K562 (cell line): ENCODE measurements around the gene GABARAPL2. TPM values are rescaled to one million over a fixed set of nuclear protein-coding genes. Genes with fewer than 3 reads are reported as not detected.
A peak's percentile ranks its signal among the peaks of the same experiment; 100 is the strongest.

Experiments used
- ATAC-seq: fragments of 200-7000 bp; cut with Tn5 transposase; 3 replicates; pipeline ENCODE4 v1.9.1; 2020; ENCODE audit warnings: moderate library complexity
- BruUV-seq: library from RNA; stranded (reverse); fragments of 400-500 nt; replicated peaks from 2 replicates; lab custom pipeline; 2021; lab: Mats Ljungman, UMichigan
- CTCF ChIA-PET: fragments of 300-600 bp; formaldehyde crosslinking; extraction: SDS; loops from one replicate; lab custom pipeline; 2021; ENCODE audit warnings: low intra/inter-chr PET ratio; lab: Yijun Ruan, JAX
- POLR2A ChIA-PET: fragments of 300-600, 350-650 bp; sonication (Branson Sonifier 250); formaldehyde crosslinking; extraction: SDS; loops from one replicate; lab custom pipeline; 2021; ENCODE audit warnings: antibody characterized with exemption, inconsistent platforms; lab: Yijun Ruan, JAX
- DNase-seq, 4 experiments: peaks; one replicate each; pipeline versions ENCODE4 v3.0.0 to v3.0.0-alpha.2; 2011 to 2018; ENCODE audit warnings: low spot score in 3 of 4, mixed read lengths in 3 of 4; ENCODE audit errors: extremely low read depth in 1 of 4
- FAIRE-seq: peaks from 2 replicates; lab custom pipeline; 2011; peaks lifted over from hg19 to GRCh38; lab: Jason Lieb, UNC
- H2AFZ ChIP-seq: 2 replicates; pipeline ENCODE4 v1.6.0; 2011; ENCODE audit warnings: low read depth, low read length, control low read depth, inconsistent platforms
- H3K27ac ChIP-seq: fragments of 200-600 bp; 3 replicates; pipeline ENCODE4 v1.8.0; 2011; ENCODE audit warnings: low read depth, mild to moderate bottlenecking, control low read depth, inconsistent platforms, low read length, moderate library complexity, mixed read lengths; ENCODE audit errors: extremely low read depth
- H3K27me3 ChIP-seq, 2 experiments: fragments of 300-600 bp in 1 of 2; 2 replicates in 1 of 2; 3 replicates in 1 of 2; pipeline versions ENCODE4 v1.6.0 to v1.8.0; 2011; ENCODE audit warnings: inconsistent platforms in 2 of 2, low read length in 2 of 2, mild to moderate bottlenecking in 1 of 2, mixed read lengths in 1 of 2, moderate library complexity in 1 of 2; ENCODE audit not compliant: control insufficient read depth in 2 of 2, insufficient read depth in 2 of 2
- H3K36me3 ChIP-seq: fragments of 300-600 bp; 3 replicates; pipeline ENCODE4 v1.8.0; 2011; ENCODE audit warnings: mild to moderate bottlenecking, low read length, inconsistent platforms; ENCODE audit not compliant: control insufficient read depth, insufficient read depth
- H3K4me1 ChIP-seq, 2 experiments: fragments of 200-600 bp in 1 of 2; replicated peaks in 1 of 2; 2 replicates in 1 of 2; 3 replicates in 1 of 2; pipeline versions ENCODE4 v1.5.1 to v1.8.0; 2011; ENCODE audit warnings: inconsistent platforms in 2 of 2, low read length in 2 of 2, mild to moderate bottlenecking in 1 of 2, mixed read lengths in 1 of 2, moderate library complexity in 1 of 2; ENCODE audit not compliant: control insufficient read depth in 2 of 2, insufficient read depth in 2 of 2
- H3K4me2 ChIP-seq: 2 replicates; pipeline ENCODE4 v1.6.1; 2011; ENCODE audit warnings: low read length, control low read depth, inconsistent platforms, mixed read lengths; ENCODE audit not compliant: insufficient read depth
- H3K4me3 ChIP-seq: fragments of 200-600 bp; sonication (generic), shearing (Covaris generic); 2 replicates; pipeline ENCODE4 v1.5.1; 2016; ENCODE audit warnings: control low read depth, inconsistent platforms
- H3K79me2 ChIP-seq: fragments of 200-600 bp; 3 replicates; pipeline ENCODE4 v1.8.0; 2011; ENCODE audit warnings: low read length, inconsistent platforms; ENCODE audit not compliant: control insufficient read depth, insufficient read depth
- H3K9ac ChIP-seq, 2 experiments: 2 replicates each; pipeline versions ENCODE4 v1.6.0 to v1.6.1; 2011; ENCODE audit warnings: low read depth in 2 of 2, low read length in 2 of 2, control low read depth in 1 of 2, inconsistent platforms in 1 of 2, mild to moderate bottlenecking in 1 of 2, mixed read lengths in 1 of 2; ENCODE audit not compliant: insufficient read depth in 1 of 2
- H3K9me1 ChIP-seq: one replicate; pipeline ENCODE4 v1.6.0; 2011; ENCODE audit warnings: inconsistent platforms, mild to moderate bottlenecking, low read length, moderate library complexity; ENCODE audit not compliant: control insufficient read depth, insufficient read depth
- H3K9me3 ChIP-seq: replicated peaks from 2 replicates; pipeline ENCODE4 v1.5.1; 2011; ENCODE audit warnings: low read depth, low read length, inconsistent platforms; ENCODE audit not compliant: control insufficient read depth, insufficient read depth
- H4K20me1 ChIP-seq: replicated peaks from 2 replicates; pipeline ENCODE4 v1.6.1; 2011; ENCODE audit warnings: low read length, inconsistent platforms, mixed read lengths; ENCODE audit not compliant: control insufficient read depth, insufficient read depth
- RAD21 ChIP-seq, 2 experiments: fragments of 250-450 bp in 1 of 2; fragments of 450-650 bp in 1 of 2; sonication (Bioruptor Pico) in 1 of 2; formaldehyde crosslinking in 1 of 2; IDR thresholded peaks in 1 of 2; conservative IDR thresholded peaks in 1 of 2; 2 replicates each; pipeline versions ENCODE4 v1.4.0 to v1.8.0; 2020 to 2022; ENCODE audit warnings: mild to moderate bottlenecking in 2 of 2, moderate library complexity in 1 of 2
- ZNF696 ChIP-seq: fragments of 250-450 bp; sonication (Bioruptor Pico); conservative IDR thresholded peaks from 2 replicates; pipeline ENCODE4 v1.4.0; 2020; ENCODE audit warnings: mild to moderate bottlenecking, moderate library complexity
- WGBS: fragments of 100-300 bp; shearing (Covaris generic); methylation state at CpG from one replicate; pipeline ENCODE4 v1.1.6; 2016; ENCODE audit warnings: low coverage, mixed read lengths; ENCODE audit not compliant: insufficient coverage; ENCODE audit errors: missing lambda C conversion rate; 5-methylcytosine and 5-hydroxymethylcytosine counted together
- in situ Hi-C: fragments of 300-500 bp; cut with MboI; formaldehyde crosslinking; loops from 4 replicates; pipeline ENCODE4 v1.15.0; 2018; ENCODE audit warnings: inconsistent platforms, mixed read lengths
- intact Hi-C: fragments of 100-400 bp; cut with micrococcal nuclease; formaldehyde crosslinking; loops from 2 replicates; pipeline ENCODE4 v1.14.2; 2022
- polyA plus RNA-seq, 8 experiments: library from polyadenylated mRNA; depleted of rRNA in 4 of 8; stranded (reverse) in 5 of 8; unstranded in 3 of 8; fragments of >200 nt; fragmentation: Nextera tagmentation in 2 of 8; fragmentation: Illumina TruSeq in 1 of 8; extraction: Ambion mirVana in 2 of 8; extraction: Trizol in 1 of 8; gene quantifications; 2 replicates each; pipeline versions ENCODE4 v1.2.1 to v1.2.3, GENCODE V29; 2011 to 2014; ENCODE audit warnings: inconsistent platforms in 1 of 8, missing spikeins in 1 of 8
- total RNA-seq, 7 experiments: library from RNA; depleted of rRNA in 6 of 7; stranded (reverse); fragments of >200 nt in 6 of 7; fragmentation: Illumina TruSeq in 2 of 7; extraction: Trizol in 2 of 7; gene quantifications; 2 replicates each; pipeline versions ENCODE4 v1.2.1 to v1.2.3, GENCODE V29; 2011 to 2021; ENCODE audit warnings: low replicate concordance in 1 of 7
- TF ChIP-seq, protein P1 (sequence below), 3 experiments: IDR thresholded peaks in 2 of 3; conservative IDR thresholded peaks in 1 of 3; 2 replicates each; pipeline ENCODE4 v1.5.1; 2011 to 2012; ENCODE audit warnings: low read length in 3 of 3, mild to moderate bottlenecking in 3 of 3, control low read depth in 2 of 3, improper control_type of control experiment in 1 of 3, inconsistent platforms in 1 of 3, low read depth in 1 of 3, mixed read lengths in 1 of 3, moderate library complexity in 1 of 3; ENCODE audit not compliant: insufficient read depth in 2 of 3

Gene GABARAPL2
- total and polyA plus RNA-seq, 9 of the 15 experiments (the other 6 are each of a cell fraction or from before 2014, with no cell fraction given), result 42.1 to 288 (median 91.8) TPM

DNA sequence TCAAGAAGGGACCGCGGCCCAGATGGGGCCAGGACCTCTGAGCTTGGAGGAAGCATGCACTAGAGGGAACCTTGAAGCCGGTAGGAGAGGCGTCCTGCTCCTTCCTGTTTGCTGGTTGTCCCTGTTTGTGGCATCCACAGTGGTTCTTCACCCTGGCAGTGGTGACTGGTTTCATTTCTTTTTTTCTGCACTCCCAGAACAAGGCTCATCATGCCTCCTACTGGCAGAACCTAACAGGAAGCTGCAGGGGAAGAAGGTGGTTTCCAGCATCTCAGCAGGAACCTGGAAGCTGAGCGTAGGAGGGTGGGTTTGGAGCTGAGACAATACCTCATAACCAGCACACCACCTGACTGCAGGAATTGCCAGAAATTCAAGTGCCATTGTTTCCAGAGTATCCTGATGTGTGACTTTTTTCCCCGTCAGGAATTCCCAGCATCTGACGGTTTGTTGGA, 15.9 kb upstream of the GABARAPL2 start:
- Histone ChIP-seq H2AFZ (no peak overlapping the region), H3K79me2 (peaks cover 11% of the 10 kb centered on the region; the same call in 1 of the 3 replicates), H3K27me3 (no peaks in the 10 kb centered on the region), H3K27ac (no peak overlapping the region), H3K9ac (no peak overlapping the region), H3K9me3 (no peaks in the 10 kb centered on the region), H3K9me1 (no peaks in the 10 kb centered on the region), H3K4me1 (0 out of 5 replicates have a peak, but pooled peaks cover 0 to 6% of the 10 kb centered on the region in 2 experiments), H4K20me1 (no peaks in the 10 kb centered on the region), H3K4me3 (no peak overlapping the region), H3K36me3 (no peaks in the 10 kb centered on the region; the same call in 2 of the 3 replicates), H3K4me2 (no peak overlapping the region)
- DNase-seq (no peak), ATAC-seq (peak; percentile 43; the same call in 2 of the 3 replicates), FAIRE-seq (no peak)
- BruUV-seq, result no TSS peak
- POLR2A ChIA-PET, result interaction anchor here (0.7 kb wide), 1 partner anchor 96 kb away, joined by 3 read pairs; no protein-coding TSS in a partner anchor
- in situ Hi-C loops, result no loop called here
- CTCF ChIA-PET, result no interaction called here
- TF ChIP-seq RAD21 (CRISPR knock-in tag; conservative IDR thresholded peaks at IDR 0.05 in 1 of 2, IDR thresholded peaks at IDR 0.05 in 1 of 2) (peak in 1 of 2 experiments; percentile 24; a peak in 1 of 4 replicates), ZNF696 (CRISPR knock-in tag) (no peak)
- TF ChIP-seq, protein P1, sequence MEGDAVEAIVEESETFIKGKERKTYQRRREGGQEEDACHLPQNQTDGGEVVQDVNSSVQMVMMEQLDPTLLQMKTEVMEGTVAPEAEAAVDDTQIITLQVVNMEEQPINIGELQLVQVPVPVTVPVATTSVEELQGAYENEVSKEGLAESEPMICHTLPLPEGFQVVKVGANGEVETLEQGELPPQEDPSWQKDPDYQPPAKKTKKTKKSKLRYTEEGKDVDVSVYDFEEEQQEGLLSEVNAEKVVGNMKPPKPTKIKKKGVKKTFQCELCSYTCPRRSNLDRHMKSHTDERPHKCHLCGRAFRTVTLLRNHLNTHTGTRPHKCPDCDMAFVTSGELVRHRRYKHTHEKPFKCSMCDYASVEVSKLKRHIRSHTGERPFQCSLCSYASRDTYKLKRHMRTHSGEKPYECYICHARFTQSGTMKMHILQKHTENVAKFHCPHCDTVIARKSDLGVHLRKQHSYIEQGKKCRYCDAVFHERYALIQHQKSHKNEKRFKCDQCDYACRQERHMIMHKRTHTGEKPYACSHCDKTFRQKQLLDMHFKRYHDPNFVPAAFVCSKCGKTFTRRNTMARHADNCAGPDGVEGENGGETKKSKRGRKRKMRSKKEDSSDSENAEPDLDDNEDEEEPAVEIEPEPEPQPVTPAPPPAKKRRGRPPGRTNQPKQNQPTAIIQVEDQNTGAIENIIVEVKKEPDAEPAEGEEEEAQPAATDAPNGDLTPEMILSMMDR (IDR thresholded peaks at IDR 0.05 in 2 of 3, conservative IDR thresholded peaks at IDR 0.05 in 1 of 3; ENCODE audit: insufficient read depth in 2 of 3, low read depth in 1 of 3, low read length in 3 of 3), result peak; percentile 38 to 55 (median 54); a peak in 4 of 6 replicates
- WGBS, result 90% methylated on average over 7 of the region's 7 CpGs
- intact Hi-C loops, result no loop called here
